GM19438 (cell line): ENCODE measurements around the gene ARL9.
"Not testable (repeated sequence)": the region's sequence is repeated elsewhere in the genome, so short reads cannot be mapped to it uniquely, and the experiment has no call there.

Source experiments
- ATAC-seq: cut with Tn5 transposase; IDR thresholded peaks from one replicate; pipeline ENCODE4 v1.9.1; 2021; ENCODE audit warnings: low read depth; ENCODE audit not compliant: unreplicated experiment

Gene ARL9, protein sequence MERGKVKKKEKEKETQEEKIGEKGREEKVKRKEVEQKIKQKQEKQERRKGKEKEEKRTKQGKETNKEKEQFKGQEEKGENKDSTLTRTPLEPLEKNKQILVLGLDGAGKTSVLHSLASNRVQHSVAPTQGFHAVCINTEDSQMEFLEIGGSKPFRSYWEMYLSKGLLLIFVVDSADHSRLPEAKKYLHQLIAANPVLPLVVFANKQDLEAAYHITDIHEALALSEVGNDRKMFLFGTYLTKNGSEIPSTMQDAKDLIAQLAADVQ

DNA sequence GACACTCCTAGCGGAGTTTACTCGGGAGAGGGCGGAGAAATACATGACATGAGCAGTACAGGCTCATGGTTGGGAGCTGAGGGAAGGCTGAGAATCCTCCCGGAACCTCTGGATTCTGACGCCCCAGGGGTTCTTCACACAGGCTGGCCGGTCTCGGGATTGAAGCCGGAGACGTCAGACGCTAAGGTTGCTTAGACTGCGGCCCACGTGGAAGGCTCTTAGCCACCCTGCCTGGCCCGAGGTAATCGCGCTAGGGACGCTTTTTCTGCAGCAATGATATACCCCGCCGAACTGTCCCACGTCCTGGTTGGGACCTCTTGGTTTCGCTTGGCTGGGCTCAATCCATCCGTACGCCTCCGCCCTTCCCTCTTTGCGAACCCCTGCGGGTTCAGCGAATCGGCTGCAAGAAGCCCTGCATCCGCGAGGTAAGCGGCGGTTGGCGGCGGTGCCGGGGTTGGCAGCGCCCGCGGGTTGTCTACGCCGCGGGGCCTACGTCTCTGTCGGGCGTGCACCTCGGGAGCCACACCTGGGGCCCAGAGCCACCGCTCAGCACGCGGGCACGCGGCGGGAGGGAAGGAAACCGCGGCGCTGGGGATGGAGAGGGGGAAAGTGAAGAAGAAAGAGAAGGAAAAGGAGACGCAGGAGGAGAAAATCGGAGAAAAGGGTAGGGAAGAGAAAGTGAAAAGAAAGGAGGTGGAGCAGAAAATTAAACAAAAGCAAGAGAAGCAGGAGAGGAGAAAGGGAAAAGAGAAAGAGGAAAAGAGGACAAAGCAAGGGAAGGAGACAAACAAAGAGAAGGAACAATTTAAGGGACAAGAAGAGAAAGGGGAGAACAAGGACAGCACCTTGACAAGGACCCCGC lies at the start of gene ARL9:
Gene ARL9, plus strand, starts transcription at position 523 of the 862 bp plus-strand sequence. Its CDS starts 72 bp downstream, at position 595.
- ATAC-seq, result peak; percentile 63

DNA sequence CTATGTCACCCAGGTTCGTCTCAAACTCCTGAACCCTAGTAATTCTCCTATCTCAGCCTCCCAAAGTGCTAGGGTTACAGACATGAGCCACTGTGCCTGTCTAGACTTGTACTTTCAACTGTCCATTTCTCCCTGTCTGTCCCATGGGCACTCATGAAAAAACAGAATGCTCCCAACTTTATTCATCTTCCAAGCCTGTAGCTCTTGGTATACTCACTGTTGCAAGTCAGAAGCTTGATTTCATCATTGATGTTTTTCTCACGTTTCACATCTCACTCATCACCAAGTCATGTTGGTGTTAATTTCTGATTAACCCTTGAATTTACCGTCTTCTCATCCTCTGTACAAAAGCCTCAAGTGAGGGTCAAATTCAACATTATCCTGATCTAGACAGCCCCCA lies 45.5 kb upstream of the ARL9 start:
- no peak for ATAC-seq

DNA sequence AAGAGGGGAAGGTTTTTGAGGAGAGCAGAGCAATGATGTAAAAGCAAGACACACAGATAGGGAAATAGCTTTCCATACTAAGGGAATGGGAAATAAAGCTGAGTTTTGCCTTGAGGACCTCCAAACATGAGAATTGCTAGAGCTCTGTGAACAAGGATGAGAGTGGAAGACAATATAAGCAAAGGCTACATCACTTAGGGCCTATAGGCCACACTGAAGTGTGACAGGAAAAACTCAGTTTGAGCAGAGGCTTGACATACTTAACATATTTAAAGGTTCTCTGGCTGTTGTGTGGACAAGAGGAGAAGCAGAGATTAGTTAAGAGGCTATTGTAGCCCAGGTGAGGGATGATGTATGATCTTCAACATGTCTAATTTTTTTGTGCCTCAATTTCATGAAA lies 43.4 kb upstream of the ARL9 start:
- ATAC-seq, result no peak

DNA sequence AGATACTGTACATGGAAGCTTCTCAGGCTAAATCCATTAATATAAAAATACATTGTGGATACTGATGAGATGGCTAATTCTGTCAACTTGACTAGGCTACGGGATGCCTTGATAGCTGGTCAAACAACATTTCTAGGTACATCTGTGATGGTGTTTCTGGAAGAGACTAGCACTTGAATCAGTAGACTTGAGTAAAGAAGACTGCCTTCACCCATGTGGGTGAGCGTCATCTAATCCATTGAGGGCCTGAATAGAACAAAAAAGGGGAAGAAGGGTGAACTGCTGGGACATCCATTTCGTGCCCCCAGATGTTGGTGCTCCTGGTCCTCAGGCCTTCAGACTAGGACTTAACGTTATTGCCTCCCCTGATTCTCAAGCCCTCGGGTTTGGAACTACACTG lies 41.9 kb upstream of the ARL9 start:
- ATAC-seq, result no peak

DNA sequence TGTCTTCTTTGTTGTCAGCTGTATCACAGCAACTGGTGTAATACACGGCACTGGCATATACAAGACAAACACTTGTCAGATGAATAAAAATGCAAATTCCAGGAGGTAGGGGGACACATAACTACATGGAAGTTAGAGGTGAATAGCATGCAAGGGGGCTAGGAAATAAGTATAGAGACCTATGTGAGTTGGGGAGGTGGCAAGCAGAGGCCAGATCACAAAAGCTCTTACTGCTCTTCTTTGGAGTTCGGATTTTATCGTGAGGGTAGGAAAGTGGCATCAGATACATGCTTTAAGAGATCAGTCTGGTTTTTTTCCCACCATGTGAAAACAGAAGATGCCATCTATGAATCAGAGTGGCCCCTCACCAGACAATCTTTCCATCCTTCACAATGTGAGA lies 41.0 kb upstream of the ARL9 start:
- ATAC-seq, result no peak

DNA sequence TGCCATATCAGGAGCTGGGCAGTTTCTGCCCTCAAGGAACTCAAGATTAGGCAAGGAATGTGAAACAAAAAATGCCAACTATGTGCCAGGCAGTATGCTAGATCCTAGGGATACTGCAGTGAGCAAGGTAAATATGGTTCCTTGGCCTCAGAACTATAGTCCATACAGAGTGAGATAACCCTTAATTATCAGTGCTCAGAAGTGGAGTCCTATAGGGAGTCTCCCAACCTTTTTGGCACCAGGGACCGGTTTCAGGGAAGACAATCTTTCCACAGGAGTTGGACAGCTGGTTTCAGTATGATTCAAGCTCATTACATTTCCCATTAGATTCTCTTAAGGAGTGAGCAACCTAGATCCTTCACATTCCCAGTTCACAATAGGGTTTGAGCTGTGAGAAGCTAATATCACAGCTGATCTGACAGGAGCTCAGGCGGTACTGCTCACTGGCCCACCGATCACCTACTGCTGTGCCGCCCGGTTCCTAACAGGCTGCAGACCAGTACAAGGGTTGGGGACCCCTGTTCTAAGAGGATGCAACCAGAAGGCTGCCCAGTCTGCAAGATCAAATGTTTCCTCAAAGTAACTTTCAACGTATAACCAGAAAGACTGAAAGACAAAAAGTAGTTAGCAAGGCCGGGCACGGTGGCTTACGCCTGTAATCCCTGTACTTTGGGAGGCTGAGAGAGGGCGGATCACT lies 39.8 kb upstream of the ARL9 start:
- no peak for ATAC-seq

DNA sequence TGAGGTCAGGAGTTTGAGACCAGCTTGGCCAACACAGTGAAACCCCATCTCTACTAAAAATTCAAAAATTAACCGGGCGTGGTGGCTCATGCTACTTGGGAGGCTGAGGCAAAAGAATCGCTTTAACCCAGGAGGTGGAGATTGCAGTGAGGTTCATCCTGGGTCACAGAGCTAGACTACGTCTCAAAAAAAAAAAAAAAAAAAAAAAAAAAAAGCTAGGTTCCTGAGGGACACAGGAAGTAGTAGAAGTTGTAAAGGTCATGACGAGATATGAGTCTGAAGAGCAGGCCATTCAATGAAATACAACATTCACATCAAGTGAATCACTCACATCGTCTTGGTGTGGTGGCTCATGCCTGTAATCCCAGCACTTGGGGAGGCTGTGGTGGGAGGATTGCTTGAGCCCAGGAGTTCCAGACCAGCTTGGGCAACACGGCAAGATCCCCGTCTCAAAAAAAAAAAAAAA lies 39.3 kb upstream of the ARL9 start:
- not testable (repeated sequence) for ATAC-seq

DNA sequence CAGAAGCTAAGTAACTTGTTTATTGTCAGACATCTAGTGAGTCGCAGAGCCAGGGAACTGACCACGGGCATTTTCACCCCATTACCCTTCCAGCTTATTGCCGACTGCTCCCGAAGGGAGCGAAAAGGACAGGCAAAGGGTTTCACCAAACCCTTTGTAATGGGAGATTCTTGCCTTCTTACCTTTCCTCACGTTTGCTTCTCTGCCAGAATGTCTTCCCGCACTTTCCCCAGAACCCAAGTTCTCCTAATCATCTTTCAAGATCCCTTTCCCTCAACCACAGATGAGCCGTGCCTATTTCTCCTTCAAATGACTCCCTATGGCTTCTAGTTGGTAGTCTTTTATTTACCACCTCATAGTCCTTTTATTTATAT lies 38.7 kb upstream of the ARL9 start:
- no peak for ATAC-seq

DNA sequence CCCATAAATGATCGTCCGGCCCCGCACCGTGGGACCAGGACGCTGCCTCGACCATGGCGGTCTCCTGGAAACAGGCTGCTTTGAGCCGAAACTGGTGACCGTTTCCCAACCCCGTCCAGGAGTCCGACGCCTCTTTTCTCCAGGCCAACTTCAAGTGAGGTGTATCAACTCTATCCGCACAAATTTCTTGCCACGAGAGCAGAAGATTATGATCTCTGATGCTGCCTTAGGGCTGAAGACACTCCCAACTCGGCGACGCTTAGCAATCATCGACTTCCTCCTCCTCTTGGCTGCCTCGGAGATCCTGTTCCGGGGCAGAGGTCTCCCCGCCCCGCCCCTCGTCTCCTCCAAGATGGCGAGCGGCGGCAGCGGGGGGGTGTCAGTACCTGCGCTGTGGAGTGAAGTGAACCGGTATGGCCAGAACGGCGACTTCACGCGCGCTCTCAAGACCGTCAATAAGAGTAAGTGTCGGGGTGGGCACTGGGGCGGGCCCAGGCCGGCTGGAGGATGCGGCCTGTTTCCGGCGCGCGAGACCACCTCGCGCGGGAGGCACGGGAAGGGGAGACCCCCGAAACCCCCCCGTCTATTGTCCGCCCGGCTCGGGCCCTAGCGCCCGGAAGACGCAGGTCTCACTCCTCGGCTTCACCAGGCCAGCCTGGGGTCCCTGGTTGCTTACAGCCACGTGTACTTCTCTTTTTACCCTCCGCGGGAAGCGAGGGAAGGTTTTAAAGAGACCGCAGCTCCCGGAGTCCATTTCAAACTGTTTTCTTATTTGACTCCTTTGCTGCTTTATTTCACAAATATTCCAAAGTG lies 38.1 kb upstream of the ARL9 start, which contains the start of gene SRP72:
Gene SRP72, plus strand, starts transcription at position 334 of the 813 bp plus-strand sequence. Its CDS starts 19 bp downstream, at position 353.
- ATAC-seq, result peak; percentile 87

DNA sequence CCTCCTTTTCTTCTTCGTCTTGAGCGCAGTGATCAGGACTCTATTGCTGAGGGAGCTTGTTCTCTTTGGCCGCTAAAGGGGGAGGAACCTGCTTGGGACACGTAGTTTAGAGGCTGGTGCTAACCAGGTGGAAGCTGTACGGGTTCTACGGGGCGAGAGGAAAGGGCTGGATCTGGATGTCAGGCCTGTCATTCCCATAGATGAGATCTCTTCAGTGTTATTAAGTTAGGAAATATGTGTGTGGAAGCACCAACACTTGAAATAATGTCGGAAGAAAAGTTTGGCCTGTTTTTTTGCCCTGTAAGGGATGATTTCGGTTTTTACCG lies 37.5 kb upstream of the ARL9 start:
- peak; percentile 53 for ATAC-seq

DNA sequence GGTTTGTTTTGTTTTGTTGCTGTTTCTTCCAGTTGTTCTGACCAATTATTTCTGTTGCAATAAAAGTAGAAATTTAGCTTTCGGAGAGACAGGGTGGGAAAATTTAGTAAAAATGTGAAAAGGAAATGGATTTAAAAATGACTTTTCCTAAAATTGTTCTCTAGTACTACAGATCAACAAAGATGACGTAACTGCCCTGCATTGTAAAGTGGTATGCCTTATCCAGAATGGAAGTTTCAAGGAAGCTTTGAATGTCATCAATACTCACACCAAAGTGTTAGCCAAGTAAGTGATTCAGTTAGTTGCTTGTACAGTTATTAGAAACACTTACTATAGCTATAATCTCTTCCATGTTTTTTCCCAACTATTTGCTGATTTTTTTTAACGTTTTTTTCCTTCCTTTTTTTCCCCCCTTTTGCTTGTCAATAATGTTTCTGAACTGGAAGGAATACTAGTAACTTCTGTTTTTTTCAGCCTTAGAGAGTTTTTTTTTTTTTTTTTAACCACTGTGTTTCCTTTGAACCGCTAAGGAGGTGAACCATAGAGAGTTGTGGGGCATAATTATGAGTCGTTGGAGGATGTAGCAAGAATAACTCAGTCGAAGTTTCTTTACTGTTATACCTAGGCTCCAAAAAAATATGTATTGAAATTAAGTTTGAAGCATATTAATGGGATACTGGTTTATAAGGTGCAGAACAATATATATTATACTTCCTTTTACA lies 35.9 kb upstream of the ARL9 start:
- no peak for ATAC-seq

DNA sequence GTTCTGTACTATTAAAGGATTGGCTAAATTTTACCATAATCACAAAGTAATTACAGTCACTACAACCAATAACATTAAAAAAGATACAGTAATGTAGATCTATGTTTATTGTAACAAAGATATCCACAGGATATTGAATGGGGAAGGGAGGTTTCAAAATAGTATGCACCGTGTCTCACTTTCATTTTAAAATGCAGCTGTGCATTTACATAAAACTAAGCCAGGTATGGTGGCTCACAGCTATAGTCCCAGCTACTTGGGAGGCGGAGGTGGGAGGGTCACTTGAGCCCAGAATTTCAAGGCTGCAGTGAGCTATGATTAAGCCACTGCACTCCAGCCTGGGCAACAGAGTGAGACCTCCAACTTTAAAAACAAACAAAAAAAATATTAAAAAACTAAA lies 29.7 kb upstream of the ARL9 start:
- ATAC-seq, result peak; percentile 87

DNA sequence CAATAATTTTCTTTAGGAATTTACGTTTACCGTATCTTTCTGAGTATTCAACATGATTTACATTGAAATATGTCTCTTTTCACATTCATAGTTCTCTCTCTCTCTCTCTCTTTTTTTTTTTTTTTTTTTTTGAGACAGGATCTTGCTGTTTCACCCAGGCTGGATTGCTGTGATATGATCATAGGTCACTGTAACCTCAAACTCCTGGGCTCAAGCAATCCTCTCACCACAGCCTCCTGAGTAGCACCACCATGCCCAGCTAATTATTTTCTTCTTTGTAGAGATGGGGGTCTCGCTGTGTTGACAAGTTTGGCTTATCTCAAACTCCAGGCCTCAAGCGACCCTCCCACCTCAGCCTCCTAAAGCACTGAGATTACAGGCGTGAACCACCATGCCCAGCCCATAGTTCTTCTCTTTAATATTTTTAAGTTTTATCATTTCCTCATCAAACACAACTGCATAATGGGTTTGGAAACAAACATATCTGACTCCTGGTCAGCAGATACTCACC lies 28.3 kb upstream of the ARL9 start:
- ATAC-seq, result no peak

DNA sequence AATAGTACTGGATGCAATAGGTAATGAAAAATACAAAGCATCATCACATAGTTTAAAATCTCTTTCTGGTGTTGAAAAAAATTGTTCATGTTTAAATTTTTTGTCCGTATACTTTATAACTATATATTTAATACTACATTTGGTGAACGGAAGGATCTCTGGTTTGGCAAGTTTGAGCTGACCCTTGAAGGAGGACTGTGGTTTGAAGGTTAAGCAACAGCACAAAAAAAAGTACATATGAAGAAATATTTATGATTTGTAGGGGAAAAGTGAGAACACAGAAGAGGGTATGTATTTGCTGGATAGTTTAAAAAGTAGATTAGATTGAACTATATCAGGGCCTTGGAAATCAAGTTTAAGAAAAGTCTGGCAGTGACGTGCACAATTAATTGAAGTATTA lies 24.9 kb upstream of the ARL9 start:
- ATAC-seq, result no peak

DNA sequence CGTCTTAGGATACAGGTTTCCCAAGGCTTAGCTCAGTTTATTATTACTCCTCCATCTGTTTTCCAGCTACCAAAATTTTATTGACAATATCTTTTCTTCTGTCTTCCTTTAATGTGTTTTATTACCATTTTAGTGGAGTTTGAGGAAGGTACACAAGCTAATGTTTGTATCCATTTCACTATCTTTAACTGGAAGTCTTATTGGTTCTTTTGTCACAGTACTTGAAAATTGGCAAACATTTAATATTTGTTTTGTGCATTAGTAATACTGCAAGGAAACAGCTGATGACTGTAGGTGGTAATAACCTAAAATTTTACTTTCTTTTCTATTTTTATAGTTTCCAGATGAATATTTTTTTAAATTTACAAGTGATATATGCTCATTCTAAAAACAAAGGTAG lies 9.3 kb upstream of the ARL9 start:
- ATAC-seq, result no peak

DNA sequence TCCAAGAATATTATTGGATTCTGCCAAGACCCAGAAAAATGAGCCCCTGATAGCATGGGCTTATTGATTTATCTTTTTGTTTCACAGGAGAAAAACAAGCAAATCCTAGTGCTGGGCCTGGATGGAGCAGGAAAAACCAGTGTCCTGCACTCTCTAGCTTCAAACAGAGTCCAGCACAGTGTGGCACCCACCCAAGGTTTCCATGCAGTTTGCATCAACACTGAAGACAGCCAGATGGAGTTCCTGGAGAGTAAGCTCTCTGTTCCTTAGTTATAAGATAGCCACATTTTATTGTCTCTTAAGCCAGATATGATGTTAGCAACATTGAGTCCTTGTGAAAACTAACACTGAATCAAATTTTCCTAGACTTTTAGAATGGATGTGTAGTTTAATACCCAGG lies 5.5 kb downstream of the ARL9 start:
- no peak for ATAC-seq

DNA sequence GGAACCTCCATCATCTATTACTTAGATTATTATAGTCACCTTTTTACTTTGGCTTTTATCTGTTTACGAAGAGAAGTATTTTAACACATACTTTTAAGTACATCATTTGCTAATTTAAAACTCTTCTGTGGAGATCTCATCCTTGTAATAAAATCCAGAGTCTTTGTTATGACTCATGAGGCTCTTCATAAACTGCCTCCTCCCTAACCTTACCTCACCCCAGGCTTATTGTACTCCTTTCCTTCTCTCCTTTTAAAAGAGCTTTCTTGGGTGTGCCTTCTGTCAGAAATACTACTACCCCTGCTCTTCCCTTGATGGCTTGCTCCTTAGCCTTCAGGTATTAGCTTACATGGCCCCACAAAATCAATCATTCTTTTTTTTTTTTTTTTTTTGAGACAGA lies 6.6 kb downstream of the ARL9 start:
- no peak for ATAC-seq

DNA sequence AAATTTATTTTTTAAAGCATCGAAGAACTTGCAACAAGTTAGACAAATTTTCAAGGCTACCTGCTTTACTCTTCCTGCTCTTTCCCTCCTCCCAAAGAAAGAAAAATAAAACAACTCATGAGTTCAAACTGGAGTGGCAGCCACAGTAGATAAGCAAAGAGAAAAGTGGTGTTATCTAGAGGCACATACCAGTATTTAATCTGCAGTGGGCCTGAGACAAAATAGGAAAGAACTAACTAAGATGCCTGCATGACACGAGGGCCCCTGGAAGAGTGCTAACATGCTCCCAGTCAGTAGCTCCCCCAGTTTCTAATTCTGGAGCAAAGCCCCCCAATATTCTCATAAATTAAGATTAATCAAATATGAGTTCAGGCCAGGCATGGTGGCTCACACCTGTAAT lies 7.9 kb downstream of the ARL9 start:
- ATAC-seq, result no peak

DNA sequence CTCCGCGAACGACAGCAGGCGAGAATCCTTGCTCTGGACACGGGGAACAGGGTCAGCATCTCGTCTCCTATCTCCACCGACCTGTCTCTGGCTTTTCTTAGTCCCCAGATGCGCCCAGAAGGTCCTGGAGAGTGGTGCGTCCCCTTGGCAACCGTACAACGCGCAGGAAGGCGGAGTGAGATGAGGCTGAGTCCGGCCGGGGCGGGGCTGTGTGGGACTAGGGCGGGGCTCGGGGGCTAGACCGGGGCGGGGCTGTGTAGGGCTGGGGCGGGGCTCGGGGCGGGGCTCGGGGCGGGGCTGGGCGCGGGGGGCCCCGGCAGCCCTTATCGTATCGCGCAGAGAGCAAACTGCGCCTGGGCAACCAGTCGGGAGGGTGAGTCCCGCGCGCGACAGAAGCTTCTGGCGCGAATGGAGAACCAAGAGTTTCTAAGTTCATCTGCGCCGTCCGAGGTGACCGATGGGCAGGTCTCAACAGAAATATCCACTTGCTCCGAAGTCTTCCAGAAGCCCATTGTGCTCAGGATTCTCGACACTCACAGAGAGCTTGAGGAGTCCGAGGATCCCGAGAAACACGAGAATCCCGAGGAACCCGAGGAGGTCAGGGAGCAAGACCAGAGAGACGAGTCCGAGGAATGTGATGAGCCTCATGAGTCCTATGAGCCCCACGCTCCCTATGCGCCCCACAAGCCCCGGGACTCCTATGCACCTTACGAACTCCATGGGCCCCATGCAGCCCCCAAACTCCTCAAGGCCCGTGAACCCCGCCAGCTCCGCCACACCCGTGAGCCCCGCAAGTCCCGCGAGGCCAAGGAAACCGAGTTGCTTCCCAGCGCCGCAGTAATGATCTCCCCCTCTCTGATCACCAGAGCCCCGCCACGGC lies 24.9 kb downstream of the ARL9 start:
- peak; percentile 91 for ATAC-seq
